ENCODE measurements around the gene HAL.
A peak's percentile ranks its signal among the peaks of the same experiment; 100 is the strongest.

The HAL gene

GRCh38 chr12:96039516-96039915 lies 43.4 kb upstream of the HAL start:
- no peak for TF ChIP-seq CTCF (IDR thresholded peaks at IDR 0.05; ENCODE audit: insufficient read depth, missing control alignments)
- FAIRE-seq (no peak), DNase-seq (ENCODE audit: insufficient read length, low spot score) (no peak)

- no peak for FAIRE-seq
- TF ChIP-seq CTCF (IDR thresholded peaks at IDR 0.05; ENCODE audit: insufficient read depth, missing control alignments), result no peak
- no peak for DNase-seq (ENCODE audit: insufficient read length, low spot score)
Observed at GRCh38 chr12:96036765-96037455, 40.8 kb upstream of the HAL start.

- FAIRE-seq (peak; percentile 32), DNase-seq (ENCODE audit: insufficient read length, low spot score) (peak; percentile 45)
- no peak for TF ChIP-seq CTCF (IDR thresholded peaks at IDR 0.05; ENCODE audit: insufficient read depth, missing control alignments)
Observed at GRCh38 chr12:96035283-96036236, 39.4 kb upstream of the HAL start, which contains the start of gene LTA4H. TSS of gene LTA4H (minus strand) at chr12:96035587. CDS start at chr12:96035519, 68 bp downstream.

GRCh38 chr12:96034621-96035282 lies 38.6 kb upstream of the HAL start:
- DNase-seq (ENCODE audit: insufficient read length, low spot score), result no peak
- FAIRE-seq, result no peak
- TF ChIP-seq CTCF (IDR thresholded peaks at IDR 0.05; ENCODE audit: insufficient read depth, missing control alignments), result no peak

GRCh38 chr12:96033549-96034389 lies 37.6 kb upstream of the HAL start:
- no peak for DNase-seq (ENCODE audit: insufficient read length, low spot score)
- no peak for TF ChIP-seq CTCF (IDR thresholded peaks at IDR 0.05; ENCODE audit: insufficient read depth, missing control alignments)
- FAIRE-seq, result no peak

GRCh38 chr12:96029826-96030225 lies 33.7 kb upstream of the HAL start:
- no peak for TF ChIP-seq CTCF (IDR thresholded peaks at IDR 0.05; ENCODE audit: insufficient read depth, missing control alignments)
- FAIRE-seq, result no peak
- DNase-seq (ENCODE audit: insufficient read length, low spot score), result no peak

Measured in D721Med (cell line).